ENCODE measurements around the gene PMF1. TPM values are rescaled to one million over a fixed set of nuclear protein-coding genes. Genes with fewer than 3 reads are reported as not detected.

PMF1 gene
- polyA plus RNA-seq, 3 donors, result 79.5 to 96.1 (median 93.1) TPM

- DNase-seq (ENCODE audit: extremely low read depth in 1 of 11, low read depth in 9 of 11, low spot score in 4 of 11), result no peak
Measured at GRCh38 chr1:156247460-156248322, 34.9 kb downstream of the PMF1 start, which contains the start of gene PAQR6. TSS of gene PAQR6 (minus strand) at chr1:156248056. CDS start at chr1:156246731, 1,325 bp downstream.

GRCh38 chr1:156248323-156248683 is 35.5 kb downstream of the PMF1 start:
- DNase-seq (ENCODE audit: extremely low read depth in 1 of 11, low read depth in 9 of 11, low spot score in 4 of 11), result no peak

GRCh38 chr1:156249593-156249992 is 36.8 kb downstream of the PMF1 start:
- DNase-seq (ENCODE audit: extremely low read depth in 1 of 11, low read depth in 9 of 11, low spot score in 4 of 11), result no peak

GRCh38 chr1:156251527-156251926 is 38.7 kb downstream of the PMF1 start:
- DNase-seq (ENCODE audit: extremely low read depth in 1 of 11, low read depth in 9 of 11, low spot score in 4 of 11), result no peak

- DNase-seq (ENCODE audit: extremely low read depth in 1 of 11, low read depth in 9 of 11, low spot score in 4 of 11), result no peak
Measured at GRCh38 chr1:156253634-156254033, 40.8 kb downstream of the PMF1 start.

- no peak for DNase-seq (ENCODE audit: extremely low read depth in 1 of 11, low read depth in 9 of 11, low spot score in 4 of 11)
Measured at GRCh38 chr1:156257711-156258110, 44.9 kb downstream of the PMF1 start.

- DNase-seq (ENCODE audit: extremely low read depth in 1 of 11, low read depth in 9 of 11, low spot score in 4 of 11), result no peak
Measured at GRCh38 chr1:156258859-156259258, 46.1 kb downstream of the PMF1 start.

- no peak for DNase-seq (ENCODE audit: extremely low read depth in 1 of 11, low read depth in 9 of 11, low spot score in 4 of 11)
Measured at GRCh38 chr1:156259805-156260204, 47.0 kb downstream of the PMF1 start.

- no peak for DNase-seq (ENCODE audit: extremely low read depth in 1 of 11, low read depth in 9 of 11, low spot score in 4 of 11)
Measured at GRCh38 chr1:156260896-156261295, 48.1 kb downstream of the PMF1 start.

GRCh38 chr1:156262461-156263287 is 49.9 kb downstream of the PMF1 start:
- DNase-seq (ENCODE audit: extremely low read depth in 1 of 11, low read depth in 9 of 11, low spot score in 4 of 11), result no peak

GRCh38 chr1:156263288-156263655 is 50.5 kb downstream of the PMF1 start:
- DNase-seq (ENCODE audit: extremely low read depth in 1 of 11, low read depth in 9 of 11, low spot score in 4 of 11), result no peak

- no peak for DNase-seq (ENCODE audit: extremely low read depth in 1 of 11, low read depth in 9 of 11, low spot score in 4 of 11)
Measured at GRCh38 chr1:156266051-156266450, 53.2 kb downstream of the PMF1 start.

- DNase-seq (ENCODE audit: extremely low read depth in 1 of 11, low read depth in 9 of 11, low spot score in 4 of 11), result no peak
Measured at GRCh38 chr1:156268336-156268735, 55.5 kb downstream of the PMF1 start.

- no peak for DNase-seq (ENCODE audit: extremely low read depth in 1 of 11, low read depth in 9 of 11, low spot score in 4 of 11)
Measured at GRCh38 chr1:156270314-156270713, 57.5 kb downstream of the PMF1 start.

- no peak for DNase-seq (ENCODE audit: extremely low read depth in 1 of 11, low read depth in 9 of 11, low spot score in 4 of 11)
Measured at GRCh38 chr1:156276532-156276931, 63.7 kb downstream of the PMF1 start.

GRCh38 chr1:156276966-156277381 is 64.2 kb downstream of the PMF1 start:
- DNase-seq (ENCODE audit: extremely low read depth in 1 of 11, low read depth in 9 of 11, low spot score in 4 of 11), result no peak

- DNase-seq (ENCODE audit: extremely low read depth in 1 of 11, low read depth in 9 of 11, low spot score in 4 of 11), result no peak
Measured at GRCh38 chr1:156279837-156280236, 67.0 kb downstream of the PMF1 start.

GRCh38 chr1:156281281-156281680 is 68.5 kb downstream of the PMF1 start:
- no peak for DNase-seq (ENCODE audit: extremely low read depth in 1 of 11, low read depth in 9 of 11, low spot score in 4 of 11)

- no peak for DNase-seq (ENCODE audit: extremely low read depth in 1 of 11, low read depth in 9 of 11, low spot score in 4 of 11)
Measured at GRCh38 chr1:156281693-156282478, 69.1 kb downstream of the PMF1 start.

Data from renal cortex interstitium (tissue), 11 donors.